Sigmoid colon (tissue), 7 donors: ENCODE measurements around the gene ZFP64. TPM values are rescaled to one million over a fixed set of nuclear protein-coding genes. Genes with fewer than 3 reads are reported as not detected.
A peak's percentile ranks its signal among the peaks of the same experiment; 100 is the strongest.

Source experiments
- DNase-seq: peaks from one replicate; pipeline ENCODE4 v3.0.0-alpha.2; 2019
- H3K27ac ChIP-seq, 4 donors: fragments of 200-600 bp; sonication (generic); one replicate each; pipeline ENCODE4 v1.5.1; 2016 to 2019; ENCODE audit warnings: mild to moderate bottlenecking in 1 of 4
- H3K27me3 ChIP-seq, 3 donors: fragments of 200-600 bp; sonication (generic); one replicate each; pipeline ENCODE4 v1.5.1; 2019; ENCODE audit warnings: mild to moderate bottlenecking in 1 of 3
- H3K36me3 ChIP-seq, 4 donors: fragments of 200-600 bp; sonication (generic); one replicate each; pipeline ENCODE4 v1.5.1; 2016 to 2019
- H3K4me1 ChIP-seq, 4 donors: fragments of 200-600 bp; sonication (generic); one replicate each; pipeline ENCODE4 v1.5.1; 2017 to 2019
- H3K4me3 ChIP-seq, 4 donors: fragments of 200-600 bp; sonication (generic); one replicate each; pipeline ENCODE4 v1.5.1; 2017 to 2019; ENCODE audit warnings: mild to moderate bottlenecking in 2 of 4, moderate library complexity in 1 of 4
- H3K9me3 ChIP-seq, 4 donors: fragments of 200-600 bp in 3 of 4; sonication (generic) in 3 of 4; one replicate each; pipeline versions ENCODE4 v1.5.1 to v1.6.1; 2013 to 2019
- EP300 ChIP-seq, 4 donors: sonication (generic); formaldehyde crosslinking; IDR thresholded peaks; one replicate each; pipeline ENCODE4 v1.6.1; 2017; ENCODE audit warnings: antibody characterized with exemption in 4 of 4
- POLR2A ChIP-seq, 2 donors: fragments of 450-650 bp; IDR thresholded peaks; one replicate each; pipeline ENCODE4 v1.6.1; 2016; ENCODE audit warnings: antibody characterized with exemption in 2 of 2, mild to moderate bottlenecking in 2 of 2, moderate library complexity in 2 of 2
- POLR2AphosphoS5 ChIP-seq, 4 donors: sonication (generic); formaldehyde crosslinking; IDR thresholded peaks; one replicate each; pipeline ENCODE4 v1.6.1; 2017; ENCODE audit warnings: antibody characterized with exemption in 4 of 4
- WGBS, 2 donors: extraction: QIAGEN DNeasy Blood & Tissue Kit; methylation state at CpG; one replicate each; pipeline ENCODE4 v1.1.7; 2013; 5-methylcytosine and 5-hydroxymethylcytosine counted together
- intact Hi-C: fragments of 100-400 bp; cut with DNase I; formaldehyde crosslinking; loops from one replicate; pipeline ENCODE4 v1.15.1; 2023
- polyA plus RNA-seq, 3 donors: library from polyadenylated mRNA; stranded (reverse); fragments of 200-250 nt; gene quantifications; one replicate each; pipeline ENCODE4 v1.2.3, GENCODE V29; 2013
- total RNA-seq, 4 donors: library from RNA; depleted of rRNA; stranded (reverse); fragments of >200 nt; gene quantifications; one replicate each; pipeline ENCODE4 v1.1.0, GENCODE V29; 2016
- TF ChIP-seq, protein P1 (sequence below), 4 experiments: fragments of 450-650 bp in 3 of 4; fragments of 200-600 bp in 1 of 4; IDR thresholded peaks; one replicate each; pipeline ENCODE4 v1.5.1; 2016 to 2019; ENCODE audit warnings: antibody characterized with exemption in 4 of 4, mild to moderate bottlenecking in 3 of 4, moderate library complexity in 2 of 4
- donor health status: healthy with polysubstance abuse.
- donor health status: Bipolar disorder and iron deficiency.
- donor health status: healthy.

Gene ZFP64
- total and polyA plus RNA-seq, 7 donors, result 5.4 to 20.5 (median 9.6) TPM

DNA sequence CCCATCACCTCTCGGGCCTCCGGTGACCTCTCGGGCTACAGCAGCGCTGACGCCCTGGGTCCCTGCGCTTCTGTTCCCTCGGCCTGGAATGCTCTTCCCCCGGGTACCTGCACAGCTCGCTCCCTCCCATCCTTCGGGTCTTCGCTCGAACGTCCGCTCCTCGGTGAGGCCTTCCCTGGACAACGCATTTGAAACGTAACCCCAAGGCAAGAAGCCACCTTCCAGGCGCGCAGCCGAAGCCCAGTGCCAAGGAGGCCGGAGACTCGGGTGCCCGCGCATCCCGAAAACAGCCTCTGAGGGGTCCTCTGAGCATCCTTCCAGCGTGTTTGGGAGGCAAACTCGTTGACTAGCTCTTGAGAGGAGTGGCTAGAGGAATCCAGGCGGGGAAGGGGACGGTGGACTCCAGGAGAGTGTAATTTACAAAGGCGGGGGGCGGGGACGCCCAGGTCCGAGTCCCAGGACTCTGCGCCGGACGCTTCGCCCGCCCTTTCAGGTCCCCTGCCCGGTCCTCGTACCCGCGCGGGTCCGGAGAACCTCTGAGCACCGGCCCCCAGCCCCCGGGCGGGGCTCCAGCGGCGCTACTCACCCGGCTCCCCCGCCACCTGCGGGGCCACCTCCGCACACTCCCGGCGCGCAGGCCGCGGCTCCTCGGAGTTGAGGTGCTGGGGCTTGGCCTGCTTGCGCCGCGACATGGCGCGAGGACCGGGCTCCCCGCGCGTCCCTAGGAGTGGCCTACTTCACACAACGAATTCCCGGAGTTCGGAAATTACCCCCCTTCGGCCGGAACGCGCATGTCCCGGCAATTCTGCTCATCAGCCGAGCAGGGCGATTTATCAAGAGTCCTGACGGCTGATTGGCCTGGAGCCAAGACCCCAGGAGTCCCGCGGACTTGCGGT lies 86.8 kb downstream of the ZFP64 start:
- intact Hi-C loops, result no loop called here
- peak; percentile 68 for DNase-seq

DNA sequence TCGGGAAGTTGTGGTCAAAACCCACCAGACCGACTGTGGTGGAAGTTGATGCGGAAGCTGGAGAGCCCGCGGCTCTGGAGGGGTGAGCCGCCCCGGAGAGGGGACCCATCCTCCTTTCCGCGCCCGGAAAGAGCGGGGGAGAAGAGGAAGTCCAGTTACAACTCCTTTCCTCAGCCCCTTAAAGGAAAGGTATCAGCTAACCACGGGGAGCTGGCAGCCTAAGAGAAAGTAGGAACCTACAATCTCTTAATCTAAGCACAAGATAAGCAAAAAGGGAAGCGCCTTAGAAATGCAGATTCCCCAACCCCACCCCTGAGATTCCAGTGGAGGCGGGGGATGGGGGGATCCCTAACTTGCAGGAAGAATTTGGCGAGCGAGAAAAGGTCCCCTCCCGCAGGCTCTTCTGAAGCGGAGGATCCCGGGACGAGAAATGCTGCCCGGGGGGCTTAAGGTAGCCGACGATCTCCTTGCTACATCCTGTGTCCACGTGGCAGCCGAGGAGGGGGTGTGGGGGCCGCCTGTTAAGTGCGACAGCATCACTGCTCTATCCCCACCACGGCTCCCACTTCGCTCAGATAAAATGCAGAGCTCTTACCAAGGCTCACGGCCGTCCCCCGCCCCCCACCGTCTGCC lies 87.5 kb downstream of the ZFP64 start:
- no peaks in the 10 kb centered on the region for H3K9me3 ChIP-seq
- peaks cover 19 to 43% (median 28%) of the 10 kb centered on the region in 3 donors for H3K27me3 ChIP-seq
- no peaks in the 10 kb centered on the region for H3K36me3 ChIP-seq
- H3K27ac ChIP-seq, result no peak overlapping the region
- TF ChIP-seq EP300 (IDR thresholded peaks at IDR 0.05) (no peak), POLR2AphosphoS5 (IDR thresholded peaks at IDR 0.05) (no peak), POLR2A (IDR thresholded peaks at IDR 0.05) (no peak)
- TF ChIP-seq, protein P1, sequence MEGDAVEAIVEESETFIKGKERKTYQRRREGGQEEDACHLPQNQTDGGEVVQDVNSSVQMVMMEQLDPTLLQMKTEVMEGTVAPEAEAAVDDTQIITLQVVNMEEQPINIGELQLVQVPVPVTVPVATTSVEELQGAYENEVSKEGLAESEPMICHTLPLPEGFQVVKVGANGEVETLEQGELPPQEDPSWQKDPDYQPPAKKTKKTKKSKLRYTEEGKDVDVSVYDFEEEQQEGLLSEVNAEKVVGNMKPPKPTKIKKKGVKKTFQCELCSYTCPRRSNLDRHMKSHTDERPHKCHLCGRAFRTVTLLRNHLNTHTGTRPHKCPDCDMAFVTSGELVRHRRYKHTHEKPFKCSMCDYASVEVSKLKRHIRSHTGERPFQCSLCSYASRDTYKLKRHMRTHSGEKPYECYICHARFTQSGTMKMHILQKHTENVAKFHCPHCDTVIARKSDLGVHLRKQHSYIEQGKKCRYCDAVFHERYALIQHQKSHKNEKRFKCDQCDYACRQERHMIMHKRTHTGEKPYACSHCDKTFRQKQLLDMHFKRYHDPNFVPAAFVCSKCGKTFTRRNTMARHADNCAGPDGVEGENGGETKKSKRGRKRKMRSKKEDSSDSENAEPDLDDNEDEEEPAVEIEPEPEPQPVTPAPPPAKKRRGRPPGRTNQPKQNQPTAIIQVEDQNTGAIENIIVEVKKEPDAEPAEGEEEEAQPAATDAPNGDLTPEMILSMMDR (IDR thresholded peaks at IDR 0.05), result no peak
- intact Hi-C loops, result no loop called here
- H3K4me3 ChIP-seq, result peak overlapping the region in 3 of 4 donors; percentile 30 to 49 (median 48)
- DNase-seq, result peak; percentile 62
- WGBS, 2 donors, result 3 to 12% methylated on average over 33 of the region's 33 CpGs
- H3K4me1 ChIP-seq, result peaks cover 0 to 30% (median 26%) of the 10 kb centered on the region in 4 donors

More for the DNA sequence above, 86.8 kb downstream of the ZFP64 start:
- no peak for TF ChIP-seq EP300 (IDR thresholded peaks at IDR 0.05)
- no peak for TF ChIP-seq POLR2AphosphoS5 (IDR thresholded peaks at IDR 0.05)
- TF ChIP-seq, protein P1 (IDR thresholded peaks at IDR 0.05), result no peak
- TF ChIP-seq POLR2A (IDR thresholded peaks at IDR 0.05), result no peak
- Histone ChIP-seq H3K9me3 (no peaks in the 10 kb centered on the region), H3K4me3 (peak overlapping the region; percentile 23 to 49 (median 39)), H3K36me3 (no peaks in the 10 kb centered on the region), H3K27ac (no peak overlapping the region), H3K27me3 (peaks cover 19 to 43% (median 28%) of the 10 kb centered on the region in 3 donors), H3K4me1 (peaks cover 0 to 30% (median 26%) of the 10 kb centered on the region in 4 donors)
- 2% methylated on average over 82 of the region's 82 CpGs for WGBS, 2 donors

DNA sequence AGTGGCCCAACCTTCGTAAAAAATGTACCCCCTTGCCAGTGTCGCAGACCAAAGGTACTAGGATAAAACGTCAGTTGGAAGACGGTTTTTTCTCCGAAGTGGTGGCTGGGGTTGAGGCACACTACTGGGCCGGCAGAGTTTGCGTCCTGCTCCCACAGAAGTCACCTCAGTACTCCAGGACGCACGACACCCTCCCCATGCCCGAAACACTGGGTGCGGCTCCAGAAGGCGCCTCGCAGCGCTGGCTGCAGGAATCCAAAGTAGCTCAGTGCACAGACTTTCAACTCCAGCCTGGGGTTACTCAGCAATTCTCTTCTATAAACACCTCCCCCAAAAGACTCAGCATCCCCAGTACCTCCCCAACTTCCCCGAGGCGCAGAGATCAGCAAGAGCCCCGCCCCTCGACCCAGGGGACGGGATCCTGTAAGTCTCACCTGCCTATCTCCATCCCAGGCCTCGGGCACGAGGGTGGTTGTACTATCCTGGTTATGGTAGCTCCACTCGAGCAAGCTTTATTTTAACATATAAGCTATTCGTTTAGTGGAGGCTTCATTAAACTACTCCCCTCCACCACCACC lies 88.2 kb downstream of the ZFP64 start:
- H3K4me1 ChIP-seq, result peaks cover 0 to 30% (median 26%) of the 10 kb centered on the region in 4 donors
- H3K27ac ChIP-seq, result no peak overlapping the region
- no peaks in the 10 kb centered on the region for H3K36me3 ChIP-seq
- WGBS, 2 donors, result 29 to 48% methylated on average over 23 of the region's 23 CpGs
- TF ChIP-seq POLR2A (IDR thresholded peaks at IDR 0.05) (no peak), POLR2AphosphoS5 (IDR thresholded peaks at IDR 0.05) (no peak), EP300 (IDR thresholded peaks at IDR 0.05) (no peak)
- TF ChIP-seq, protein P1 (IDR thresholded peaks at IDR 0.05), result no peak
- intact Hi-C loops, result no loop called here
- no peaks in the 10 kb centered on the region for H3K9me3 ChIP-seq
- no peak for DNase-seq
- peak overlapping the region in 3 of 4 donors; percentile 30 to 49 (median 48) for H3K4me3 ChIP-seq
- H3K27me3 ChIP-seq, result peaks cover 19 to 43% (median 28%) of the 10 kb centered on the region in 3 donors

DNA sequence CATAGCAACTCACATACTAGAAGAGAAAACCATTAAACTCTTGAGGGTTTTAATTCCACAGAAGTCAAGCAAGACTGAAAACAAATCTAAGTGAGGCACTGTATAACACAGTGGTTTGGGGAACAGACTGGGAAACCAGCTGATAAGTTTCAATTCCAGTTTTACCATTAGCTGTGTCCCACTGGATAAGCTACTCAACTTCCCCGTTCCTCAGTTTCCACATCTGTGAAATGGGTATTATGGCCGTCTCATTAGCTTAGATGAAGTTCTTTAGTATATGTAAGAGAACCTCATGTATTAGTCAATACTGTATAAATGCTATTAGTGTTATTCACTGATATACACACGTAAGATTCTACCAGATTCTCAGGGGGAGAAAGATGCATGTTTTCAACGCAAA lies 89.0 kb downstream of the ZFP64 start:
- peaks cover 0 to 30% (median 26%) of the 10 kb centered on the region in 4 donors for H3K4me1 ChIP-seq
- intact Hi-C loops, result no loop called here
- H3K27ac ChIP-seq, result no peak overlapping the region
- TF ChIP-seq POLR2A (IDR thresholded peaks at IDR 0.05) (no peak), POLR2AphosphoS5 (IDR thresholded peaks at IDR 0.05) (no peak), EP300 (IDR thresholded peaks at IDR 0.05) (no peak)
- TF ChIP-seq, protein P1 (IDR thresholded peaks at IDR 0.05), result no peak
- 95 to 96% methylated on average over 4 of the region's 4 CpGs for WGBS, 2 donors
- no peak overlapping the region for H3K4me3 ChIP-seq
- H3K9me3 ChIP-seq, result no peaks in the 10 kb centered on the region
- DNase-seq, result no peak
- peaks cover 0 to 8% (median 0%) of the 10 kb centered on the region in 4 donors for H3K36me3 ChIP-seq
- peaks cover 19 to 43% (median 28%) of the 10 kb centered on the region in 3 donors for H3K27me3 ChIP-seq
